Endothelial cell of umbilical vein (primary cell): ENCODE results near the gene SERPINA6. TPM values are rescaled to one million over a fixed set of nuclear protein-coding genes. Genes with fewer than 3 reads are reported as not detected.

Source experiments
- BruUV-seq: library from RNA; stranded (reverse); fragments of 400-500 nt; replicated peaks from 2 replicates; lab custom pipeline; 2021; lab: Mats Ljungman, UMichigan
- CTCF ChIA-PET: fragments of 300-600, 350-600 bp; sonication (Branson Sonifier 250); formaldehyde crosslinking; loops from one replicate; lab custom pipeline; 2021; ENCODE audit warnings: antibody characterized with exemption, inconsistent platforms; lab: Charles Lee
- POLR2A ChIA-PET: fragments of 300-600, 350-600 bp; sonication (Branson Sonifier 250); formaldehyde crosslinking; loops from one replicate; lab custom pipeline; 2021; ENCODE audit warnings: antibody characterized with exemption, inconsistent platforms; lab: Charles Lee
- DNase-seq: peaks from one replicate; pipeline ENCODE4 v3.0.0-alpha.2; 2011; ENCODE audit warnings: low read depth, low spot score
- FAIRE-seq: peaks from 2 replicates; lab custom pipeline; 2011; peaks lifted over from hg19 to GRCh38; lab: Jason Lieb, UNC
- H2AFZ ChIP-seq: 2 replicates; pipeline ENCODE4 v1.6.0; 2012; ENCODE audit warnings: low read depth, low read length, control low read depth, inconsistent platforms
- H3K27ac ChIP-seq: 2 replicates; pipeline ENCODE4 v1.5.1; 2011; ENCODE audit warnings: low read depth, mild to moderate bottlenecking, control low read depth, low read length, moderate library complexity; ENCODE audit not compliant: insufficient read depth
- H3K27me3 ChIP-seq, 2 experiments: 2 replicates each; pipeline versions ENCODE4 v1.6.0 to v1.6.1; 2011; ENCODE audit warnings: low read length in 2 of 2, mixed read lengths in 1 of 2; ENCODE audit not compliant: control insufficient read depth in 2 of 2, insufficient read depth in 2 of 2
- H3K36me3 ChIP-seq, 2 experiments: 2 replicates in 1 of 2; 3 replicates in 1 of 2; pipeline ENCODE4 v1.5.1; 2011; ENCODE audit warnings: low read length in 2 of 2, mild to moderate bottlenecking in 1 of 2, moderate library complexity in 1 of 2; ENCODE audit not compliant: control insufficient read depth in 2 of 2, insufficient read depth in 2 of 2; ENCODE audit errors: extremely low read depth in 1 of 2
- H3K4me1 ChIP-seq: 3 replicates; pipeline ENCODE4 v1.5.1; 2011; ENCODE audit warnings: mild to moderate bottlenecking, low read length; ENCODE audit not compliant: control insufficient read depth, insufficient read depth; ENCODE audit errors: extremely low read depth
- H3K4me2 ChIP-seq: 2 replicates; pipeline ENCODE4 v1.6.1; 2011; ENCODE audit warnings: low read length, control low read depth, mixed read lengths; ENCODE audit not compliant: insufficient read depth
- H3K4me3 ChIP-seq, 3 experiments: fragments of 200-600 bp in 1 of 3; sonication (generic), shearing (Covaris generic) in 1 of 3; replicated peaks in 1 of 3; 2 replicates each; pipeline ENCODE4 v1.5.1; 2011 to 2016; ENCODE audit warnings: control low read depth in 3 of 3, low read length in 3 of 3, mild to moderate bottlenecking in 2 of 3, inconsistent platforms in 1 of 3, low read depth in 1 of 3, moderate library complexity in 1 of 3; ENCODE audit not compliant: insufficient read depth in 1 of 3
- H3K79me2 ChIP-seq: 2 replicates; pipeline ENCODE4 v1.6.0; 2012; ENCODE audit warnings: low read length, inconsistent platforms; ENCODE audit not compliant: control insufficient read depth, insufficient read depth
- H3K9ac ChIP-seq: replicated peaks from 2 replicates; pipeline ENCODE3; 2011; ENCODE audit warnings: low read length, control low read depth; ENCODE audit not compliant: insufficient read depth; ENCODE audit errors: extremely low read depth
- H3K9me1 ChIP-seq: replicated peaks from 3 replicates; pipeline ENCODE4 v1.6.0; 2011; ENCODE audit warnings: mild to moderate bottlenecking, low read length; ENCODE audit not compliant: control insufficient read depth, insufficient read depth; ENCODE audit errors: extremely low read depth
- H3K9me3 ChIP-seq: replicated peaks from 2 replicates; pipeline ENCODE4 v1.5.1; 2012; ENCODE audit warnings: low read length, inconsistent platforms; ENCODE audit not compliant: control insufficient read depth, insufficient read depth
- H4K20me1 ChIP-seq: replicated peaks from 2 replicates; pipeline ENCODE3; 2011; ENCODE audit warnings: mild to moderate bottlenecking, low read length; ENCODE audit not compliant: control insufficient read depth, insufficient read depth; ENCODE audit errors: extremely low read depth
- EZH2 ChIP-seq: IDR thresholded peaks from 2 replicates; pipeline ENCODE4 v1.6.1; 2012; ENCODE audit warnings: borderline replicate concordance, low read depth, mild to moderate bottlenecking, moderate library complexity, low read length, inconsistent platforms; ENCODE audit not compliant: severe bottlenecking
- FOS ChIP-seq: IDR thresholded peaks from 2 replicates; pipeline ENCODE4 v1.6.1; 2011; ENCODE audit warnings: mild to moderate bottlenecking, low read length, moderate library complexity, borderline replicate concordance; ENCODE audit not compliant: insufficient read depth
- GATA2 ChIP-seq: IDR thresholded peaks from 2 replicates; pipeline ENCODE4 v1.7.0; 2011; ENCODE audit warnings: low read depth, mild to moderate bottlenecking, moderate library complexity, mixed read lengths, low read length; ENCODE audit not compliant: insufficient read length, insufficient read depth
- JUN ChIP-seq: IDR thresholded peaks from 2 replicates; pipeline ENCODE4 v1.6.1; 2011; ENCODE audit warnings: borderline replicate concordance, low read depth; ENCODE audit not compliant: insufficient read length, insufficient read depth
- MAX ChIP-seq: IDR thresholded peaks from 2 replicates; pipeline ENCODE4 v1.6.1; 2011; ENCODE audit not compliant: insufficient read depth, insufficient read length
- MYC ChIP-seq: IDR thresholded peaks from one replicate; pipeline ENCODE4 v1.6.1; 2011; ENCODE audit warnings: mild to moderate bottlenecking, low read depth, low read length
- POLR2A ChIP-seq: IDR thresholded peaks from 2 replicates; pipeline ENCODE4 v1.6.1; 2012; ENCODE audit warnings: low read depth, mild to moderate bottlenecking, control low read depth, low read length
- POLR2AphosphoS5 ChIP-seq: IDR thresholded peaks from 2 replicates; pipeline ENCODE4 v1.6.1; 2012; ENCODE audit warnings: low read depth, mild to moderate bottlenecking, control low read depth, low read length, moderate library complexity; ENCODE audit not compliant: insufficient read depth
- dilution Hi-C: fragments of 300-500 bp; cut with MboI; formaldehyde crosslinking; loops from one replicate; pipeline ENCODE4 v1.15.0; 2019; ENCODE audit warnings: low sequenced_read_pairs; ENCODE audit not compliant: extremely low pct_ligation_motif_present
- intact Hi-C: fragments of 100-400 bp; cut with micrococcal nuclease; formaldehyde crosslinking; loops from one replicate; pipeline ENCODE4 v1.10.0; 2022
- polyA plus RNA-seq, 4 experiments: library from polyadenylated mRNA; depleted of rRNA in 3 of 4; stranded (reverse) in 3 of 4; unstranded in 1 of 4; fragments of >200 nt; gene quantifications; 2 replicates each; pipeline versions ENCODE4 v1.2.1 to v1.2.3, GENCODE V29; 2011 to 2012; ENCODE audit warnings: missing spikeins in 1 of 4
- total RNA-seq: library from RNA; stranded (reverse); gene quantifications from 2 replicates; pipeline ENCODE4 v1.2.3, GENCODE V29; 2021
- TF ChIP-seq, protein P1 (sequence below), 2 donors: IDR thresholded peaks; 1 replicate in 1 of 2; 2 replicates in 1 of 2; pipeline ENCODE4 v1.5.1; 2011; ENCODE audit warnings: low read length in 2 of 2, mild to moderate bottlenecking in 2 of 2, moderate library complexity in 2 of 2, control low read depth in 1 of 2, inconsistent platforms in 1 of 2, low read depth in 1 of 2; ENCODE audit not compliant: insufficient read depth in 1 of 2; ENCODE audit errors: extremely low read depth in 1 of 2

SERPINA6 gene
- total and polyA plus RNA-seq, 2 donors (not counting 3 experiments of a cell fraction or from before 2014, with no cell fraction given): not detected

- FAIRE-seq: no peak
Observed at GRCh38 chr14:94343238-94344005, 20.3 kb upstream of the SERPINA6 start.

More at GRCh38 chr14:94343238-94344005, 20.3 kb upstream of the SERPINA6 start:
- Histone ChIP-seq H3K9me1 (no peaks in the 10 kb centered on the region), H3K9me3 (no peaks in the 10 kb centered on the region), H3K4me1 (no peaks in the 10 kb centered on the region), H2AFZ (no peak overlapping the region), H4K20me1 (no peaks in the 10 kb centered on the region), H3K9ac (no peak overlapping the region), H3K4me3 (no peak overlapping the region), H3K36me3 (no peaks in the 10 kb centered on the region), H3K27ac (no peak overlapping the region), H3K79me2 (no peaks in the 10 kb centered on the region), H3K27me3 (no peaks in the 10 kb centered on the region), H3K4me2 (no peak overlapping the region)
- POLR2A ChIA-PET: no interaction called here
- no peak for DNase-seq
- intact Hi-C loops: no loop called here
- CTCF ChIA-PET: interaction anchor here (0.6 kb wide), 1 partner anchor 942 kb away, joined by 4 read pairs; no protein-coding TSS in a partner anchor
- TF ChIP-seq POLR2A (no peak), MYC (no peak), JUN (no peak), MAX (no peak), EZH2 (no peak), POLR2AphosphoS5 (no peak), GATA2 (no peak), FOS (no peak)
- TF ChIP-seq, protein P1, sequence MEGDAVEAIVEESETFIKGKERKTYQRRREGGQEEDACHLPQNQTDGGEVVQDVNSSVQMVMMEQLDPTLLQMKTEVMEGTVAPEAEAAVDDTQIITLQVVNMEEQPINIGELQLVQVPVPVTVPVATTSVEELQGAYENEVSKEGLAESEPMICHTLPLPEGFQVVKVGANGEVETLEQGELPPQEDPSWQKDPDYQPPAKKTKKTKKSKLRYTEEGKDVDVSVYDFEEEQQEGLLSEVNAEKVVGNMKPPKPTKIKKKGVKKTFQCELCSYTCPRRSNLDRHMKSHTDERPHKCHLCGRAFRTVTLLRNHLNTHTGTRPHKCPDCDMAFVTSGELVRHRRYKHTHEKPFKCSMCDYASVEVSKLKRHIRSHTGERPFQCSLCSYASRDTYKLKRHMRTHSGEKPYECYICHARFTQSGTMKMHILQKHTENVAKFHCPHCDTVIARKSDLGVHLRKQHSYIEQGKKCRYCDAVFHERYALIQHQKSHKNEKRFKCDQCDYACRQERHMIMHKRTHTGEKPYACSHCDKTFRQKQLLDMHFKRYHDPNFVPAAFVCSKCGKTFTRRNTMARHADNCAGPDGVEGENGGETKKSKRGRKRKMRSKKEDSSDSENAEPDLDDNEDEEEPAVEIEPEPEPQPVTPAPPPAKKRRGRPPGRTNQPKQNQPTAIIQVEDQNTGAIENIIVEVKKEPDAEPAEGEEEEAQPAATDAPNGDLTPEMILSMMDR (IDR thresholded peaks at IDR 0.05; ENCODE audit: extremely low read depth in 1 of 2, insufficient read depth in 1 of 2, low read depth in 1 of 2, low read length in 2 of 2): no peak
- dilution Hi-C loops: no loop called here
- BruUV-seq: no TSS peak
